ENCODE data around the gene TMEM209. TPM values are rescaled to one million over a fixed set of nuclear protein-coding genes. Genes with fewer than 3 reads are reported as not detected.

TMEM209 gene
- total RNA-seq, 1 donor from 2014 or later: 14.8 TPM

GRCh38 chr7:130136579-130137167, 68.5 kb downstream of the TMEM209 start:
- peaks cover 14% of the 10 kb centered on the region for H3K36me3 Mint-ChIP-seq (ENCODE audit: low read depth)
- no peak for DNase-seq (ENCODE audit: low spot score)
- no peaks in the 10 kb centered on the region for H3K9me3 Mint-ChIP-seq (ENCODE audit: low read depth)
- no peak overlapping the region for H3K4me3 Mint-ChIP-seq (ENCODE audit: unreplicated experiment)
- H3K27ac Mint-ChIP-seq (ENCODE audit: unreplicated experiment): no peak overlapping the region
- H3K4me1 Mint-ChIP-seq (ENCODE audit: low read depth): peaks cover 2% of the 10 kb centered on the region
- TF ChIP-seq CTCF (IDR thresholded peaks at IDR 0.05): no peak
- no peaks in the 10 kb centered on the region for H3K27me3 Mint-ChIP-seq (ENCODE audit: low read depth)

- no peak for TF ChIP-seq CTCF (IDR thresholded peaks at IDR 0.05)
- Mint-ChIP-seq H3K4me3 (ENCODE audit: unreplicated experiment) (no peak overlapping the region), H3K36me3 (ENCODE audit: low read depth) (peaks cover 23% of the 10 kb centered on the region), H3K9me3 (ENCODE audit: low read depth) (no peaks in the 10 kb centered on the region), H3K4me1 (ENCODE audit: low read depth) (no peaks in the 10 kb centered on the region), H3K27me3 (ENCODE audit: low read depth) (no peaks in the 10 kb centered on the region), H3K27ac (ENCODE audit: unreplicated experiment) (no peak overlapping the region)
- DNase-seq (ENCODE audit: low spot score): no peak
Observed at GRCh38 chr7:130135208-130136205, 69.7 kb downstream of the TMEM209 start.

- no peaks in the 10 kb centered on the region for H3K27me3 Mint-ChIP-seq (ENCODE audit: low read depth)
Observed at GRCh38 chr7:130134726-130135125, 70.5 kb downstream of the TMEM209 start.

GRCh38 chr7:130134106-130134636, 71.0 kb downstream of the TMEM209 start:
- no peak overlapping the region for H3K4me3 Mint-ChIP-seq (ENCODE audit: unreplicated experiment)
- no peak for TF ChIP-seq CTCF (IDR thresholded peaks at IDR 0.05)
- peaks cover 25% of the 10 kb centered on the region for H3K36me3 Mint-ChIP-seq (ENCODE audit: low read depth)
- H3K9me3 Mint-ChIP-seq (ENCODE audit: low read depth): no peaks in the 10 kb centered on the region
- no peak for DNase-seq (ENCODE audit: low spot score)
- H3K27me3 Mint-ChIP-seq (ENCODE audit: low read depth): no peaks in the 10 kb centered on the region
- no peak overlapping the region for H3K27ac Mint-ChIP-seq (ENCODE audit: unreplicated experiment)
- no peaks in the 10 kb centered on the region for H3K4me1 Mint-ChIP-seq (ENCODE audit: low read depth)

More at GRCh38 chr7:130134726-130135125, 70.5 kb downstream of the TMEM209 start:
- Mint-ChIP-seq H3K27ac (ENCODE audit: unreplicated experiment) (no peak overlapping the region), H3K36me3 (ENCODE audit: low read depth) (peaks cover 26% of the 10 kb centered on the region), H3K4me1 (ENCODE audit: low read depth) (no peaks in the 10 kb centered on the region), H3K9me3 (ENCODE audit: low read depth) (no peaks in the 10 kb centered on the region), H3K4me3 (ENCODE audit: unreplicated experiment) (no peak overlapping the region)
- no peak for DNase-seq (ENCODE audit: low spot score)
- no peak for TF ChIP-seq CTCF (IDR thresholded peaks at IDR 0.05)

All from chondrocyte (in vitro differentiated cells).